Erythroblast (primary cell): ENCODE measurements around the gene CAMSAP2.

ENCODE experiments used
- DNase-seq, 2 experiments: peaks; one replicate each; lab custom pipeline; 2025; lab: John Stamatoyannopoulos, UW
- GATA1 ChIP-seq: IDR thresholded peaks from 2 replicates; pipeline ENCODE4 v1.6.1; 2011; ENCODE audit warnings: low read depth, mild to moderate bottlenecking, control low read depth, low read length, moderate library complexity
- POLR2A ChIP-seq: IDR thresholded peaks from 2 replicates; pipeline ENCODE4 v1.6.1; 2011; ENCODE audit warnings: mild to moderate bottlenecking, low read length

Gene CAMSAP2

GRCh38 chr1:200885623-200886402, 147.1 kb downstream of the CAMSAP2 start:
- no peak for TF ChIP-seq GATA1
- TF ChIP-seq POLR2A, result no peak
- DNase-seq, result no peak

- TF ChIP-seq POLR2A (no peak), GATA1 (no peak)
- peak in 1 of 2 experiments; percentile 41 for DNase-seq
These were observed 147.9 kb downstream of the CAMSAP2 start for GRCh38 chr1:200886594-200886993.

GRCh38 chr1:200887036-200887435, 148.3 kb downstream of the CAMSAP2 start:
- TF ChIP-seq POLR2A (no peak), GATA1 (no peak)

GRCh38 chr1:200887772-200888348, 149.2 kb downstream of the CAMSAP2 start:
- TF ChIP-seq GATA1 (no peak), POLR2A (no peak)

More at GRCh38 chr1:200887036-200887435, 148.3 kb downstream of the CAMSAP2 start:
- DNase-seq, result no peak

GRCh38 chr1:200888349-200888838, 149.7 kb downstream of the CAMSAP2 start:
- TF ChIP-seq GATA1 (no peak), POLR2A (no peak)
- DNase-seq, result no peak

More at GRCh38 chr1:200887772-200888348, 149.2 kb downstream of the CAMSAP2 start:
- no peak for DNase-seq

- DNase-seq, result no peak
These were observed 150.9 kb downstream of the CAMSAP2 start for GRCh38 chr1:200889571-200889970.

GRCh38 chr1:200890027-200890426, 151.3 kb downstream of the CAMSAP2 start:
- DNase-seq, result no peak
- no peak for TF ChIP-seq POLR2A
- TF ChIP-seq GATA1, result no peak

More at GRCh38 chr1:200889571-200889970, 150.9 kb downstream of the CAMSAP2 start:
- TF ChIP-seq POLR2A, result no peak
- no peak for TF ChIP-seq GATA1

GRCh38 chr1:200890818-200891773, 152.4 kb downstream of the CAMSAP2 start:
- DNase-seq, result peak in 1 of 2 experiments; percentile 9
- TF ChIP-seq GATA1 (no peak), POLR2A (no peak)

- DNase-seq, result no peak
- no peak for TF ChIP-seq POLR2A
These were observed 153.1 kb downstream of the CAMSAP2 start for GRCh38 chr1:200891774-200892157.

- no peak for TF ChIP-seq GATA1
- TF ChIP-seq POLR2A, result no peak
- no peak for DNase-seq
These were observed 153.9 kb downstream of the CAMSAP2 start for GRCh38 chr1:200892546-200892945.

GRCh38 chr1:200892958-200893357, 154.3 kb downstream of the CAMSAP2 start:
- no peak for TF ChIP-seq GATA1
- no peak for TF ChIP-seq POLR2A
- DNase-seq, result no peak

- no peak for DNase-seq
- TF ChIP-seq POLR2A (no peak), GATA1 (no peak)
These were observed 154.8 kb downstream of the CAMSAP2 start for GRCh38 chr1:200893411-200893901.

GRCh38 chr1:200894712-200895442, 156.2 kb downstream of the CAMSAP2 start, which contains the start of gene INAVA:
INAVA (plus strand) TSS chr1:200894900; CDS start chr1:200898401, 3,501 bp downstream.
- no peak for TF ChIP-seq POLR2A
- no peak for TF ChIP-seq GATA1
- no peak for DNase-seq
